GM12878 (cell line): ENCODE data around the gene ATF6. TPM values are rescaled to one million over a fixed set of nuclear protein-coding genes. Genes with fewer than 3 reads are reported as not detected.

Experiments
- ATF2 ChIP-seq: IDR thresholded peaks from 2 replicates; pipeline ENCODE4 v1.6.1; 2012; ENCODE audit warnings: low read length, inconsistent platforms
- BCL11A ChIP-seq: IDR thresholded peaks from 2 replicates; pipeline ENCODE4 v1.6.1; 2011; ENCODE audit warnings: low read depth, low read length
- CBX5 ChIP-seq: sonication (generic); IDR thresholded peaks from 2 replicates; pipeline ENCODE4 v1.6.1; 2016; ENCODE audit warnings: low read depth, moderate library complexity, mild to moderate bottlenecking, inconsistent platforms
- CHD4 ChIP-seq: fragments of 200-600 bp; sonication (generic); IDR thresholded peaks from 2 replicates; pipeline ENCODE4 v1.6.1; 2016; ENCODE audit warnings: mild to moderate bottlenecking
- CREB1 ChIP-seq: IDR thresholded peaks from 2 replicates; pipeline ENCODE4 v1.6.1; 2012; ENCODE audit warnings: low read depth, mild to moderate bottlenecking, inconsistent platforms
- CREM ChIP-seq: IDR thresholded peaks from 2 replicates; pipeline ENCODE4 v1.6.1; 2014; ENCODE audit warnings: antibody characterized with exemption, low read depth
- EZH2 ChIP-seq: IDR thresholded peaks from 2 replicates; pipeline ENCODE4 v1.6.1; 2012; ENCODE audit warnings: low read depth, mild to moderate bottlenecking, control low read depth, inconsistent platforms, low read length, borderline replicate concordance; ENCODE audit not compliant: control insufficient read depth
- FOS ChIP-seq: IDR thresholded peaks from 3 replicates; pipeline ENCODE4 v1.6.1; 2011; ENCODE audit warnings: borderline replicate concordance; ENCODE audit not compliant: insufficient read length; ENCODE audit errors: extremely low read depth
- FOXM1 ChIP-seq: IDR thresholded peaks from 2 replicates; pipeline ENCODE4 v1.6.1; 2012; ENCODE audit warnings: low read depth, mild to moderate bottlenecking, inconsistent platforms, low read length, moderate library complexity
- IRF3 ChIP-seq: fragments of 450-650 bp; IDR thresholded peaks from 2 replicates; pipeline ENCODE4 v1.6.1; 2014; ENCODE audit warnings: mild to moderate bottlenecking
- IRF5 ChIP-seq: fragments of 450-650 bp; IDR thresholded peaks from 2 replicates; pipeline ENCODE4 v1.6.1; 2017; ENCODE audit warnings: borderline replicate concordance
- MXI1 ChIP-seq: fragments of 150-350 bp; IDR thresholded peaks from 2 replicates; pipeline ENCODE4 v1.6.1; 2011; ENCODE audit warnings: low read depth, mild to moderate bottlenecking, inconsistent platforms, low read length, improper control_type of control experiment
- MYB ChIP-seq: fragments of 150-350 bp; IDR thresholded peaks from 2 replicates; pipeline ENCODE4 v1.6.1; 2014; ENCODE audit warnings: mild to moderate bottlenecking, low read depth, low read length, borderline replicate concordance
- NFYA ChIP-seq: IDR thresholded peaks from 2 replicates; pipeline ENCODE4 v1.6.1; 2011; ENCODE audit warnings: low read depth, mild to moderate bottlenecking, low read length, improper control_type of control experiment, borderline replicate concordance
- NFYB ChIP-seq: IDR thresholded peaks from 2 replicates; pipeline ENCODE4 v1.6.1; 2011; ENCODE audit warnings: low read depth, mild to moderate bottlenecking, low read length, improper control_type of control experiment, moderate library complexity; ENCODE audit not compliant: insufficient read depth
- NR2F1 ChIP-seq: fragments of 450-650 bp; conservative IDR thresholded peaks from 2 replicates; pipeline ENCODE4 v1.6.1; 2017; ENCODE audit warnings: mild to moderate bottlenecking
- NRF1 ChIP-seq: conservative IDR thresholded peaks from 2 replicates; pipeline ENCODE4 v1.6.1; 2011; ENCODE audit warnings: mild to moderate bottlenecking, low read depth, low read length, improper control_type of control experiment
- PAX5 ChIP-seq: IDR thresholded peaks from 2 replicates; pipeline ENCODE4 v1.6.1; 2011; ENCODE audit warnings: low read depth, low read length, borderline replicate concordance
- PAX8 ChIP-seq: fragments of 450-650 bp; IDR thresholded peaks from 2 replicates; pipeline ENCODE4 v1.6.1; 2017; ENCODE audit warnings: mild to moderate bottlenecking, moderate library complexity
- POLR2A ChIP-seq: IDR thresholded peaks from 2 replicates; pipeline ENCODE4 v1.6.1; 2011; ENCODE audit warnings: low read depth, mild to moderate bottlenecking, low read length
- RB1 ChIP-seq: fragments of 450-650 bp; formaldehyde crosslinking; IDR thresholded peaks from 2 replicates; pipeline ENCODE4 v1.6.1; 2017; ENCODE audit warnings: mild to moderate bottlenecking, borderline replicate concordance
- RFX5 ChIP-seq: IDR thresholded peaks from 2 replicates; pipeline ENCODE4 v1.6.1; 2011; ENCODE audit warnings: low read depth, low read length, improper control_type of control experiment
- SIX5 ChIP-seq: IDR thresholded peaks from 2 replicates; pipeline ENCODE4 v1.6.1; 2011; ENCODE audit warnings: mild to moderate bottlenecking, low read depth, low read length, moderate library complexity; ENCODE audit not compliant: severe bottlenecking
- SP1 ChIP-seq: IDR thresholded peaks from one replicate; pipeline ENCODE4 v1.6.1; 2011; ENCODE audit warnings: low read depth, low read length
- SREBF1 ChIP-seq: IDR thresholded peaks from 2 replicates; pipeline ENCODE4 v1.6.1; 2012; ENCODE audit warnings: mild to moderate bottlenecking, low read length
- TAF1 ChIP-seq: IDR thresholded peaks from 2 replicates; pipeline ENCODE4 v1.6.1; 2011; ENCODE audit warnings: mild to moderate bottlenecking, low read depth, low read length, borderline replicate concordance
- TARDBP ChIP-seq: IDR thresholded peaks from 2 replicates; pipeline ENCODE4 v1.6.1; 2016; ENCODE audit warnings: borderline replicate concordance
- ZBTB33 ChIP-seq: fragments of 450-650 bp; IDR thresholded peaks from 2 replicates; pipeline ENCODE4 v1.6.1; 2017; ENCODE audit warnings: mild to moderate bottlenecking
- polyA plus RNA-seq, 11 experiments: library from polyadenylated mRNA; depleted of rRNA in 4 of 11; unstranded in 6 of 11; stranded (reverse) in 5 of 11; fragments of >200 nt; fragmentation: Nextera tagmentation in 4 of 11; fragmentation: Illumina TruSeq in 1 of 11; extraction: Ambion mirVana in 4 of 11; extraction: Trizol in 1 of 11; gene quantifications; 1 replicate in 1 of 11; 2 replicates in 10 of 11; pipeline versions ENCODE4 v1.2.1 to v1.2.3, GENCODE V29; 2011 to 2016; ENCODE audit warnings: inconsistent platforms in 2 of 11, missing spikeins in 2 of 11, low read depth in 1 of 11
- total RNA-seq, 4 experiments: library from RNA; depleted of rRNA in 3 of 4; stranded (reverse); fragments of >200 nt in 3 of 4; fragmentation: Illumina TruSeq in 1 of 4; extraction: Trizol in 1 of 4; gene quantifications; 2 replicates each; pipeline versions ENCODE4 v1.2.1 to v1.2.3, GENCODE V29; 2013 to 2021

Gene ATF6
- total and polyA plus RNA-seq, 10 of the 15 experiments (the other 5 are each of a cell fraction or from before 2014, with no cell fraction given): 7.8 to 24.3 (median 14.7) TPM

- TF ChIP-seq ZBTB33: no peak
- TF ChIP-seq BCL11A: peak; percentile 19; the same call in 1 of the 2 replicates
- no peak for TF ChIP-seq SIX5
- TF ChIP-seq EZH2: no peak
- 0 out of 2 replicates have a peak, but pooled peaks have one; percentile 10 for TF ChIP-seq CREB1
- TF ChIP-seq SP1: no peak
- no peak for TF ChIP-seq CREM
- TF ChIP-seq POLR2A: no peak
- TF ChIP-seq NFYA: no peak
- no peak for TF ChIP-seq PAX5
- TF ChIP-seq MYB: no peak
- TF ChIP-seq FOS: no peak
- no peak for TF ChIP-seq PAX8
- TF ChIP-seq CHD4: no peak
- TF ChIP-seq MXI1: no peak
- no peak for TF ChIP-seq RB1
- no peak for TF ChIP-seq TAF1
- no peak for TF ChIP-seq CBX5
- TF ChIP-seq SREBF1: no peak
- peak; percentile 45; the same call in 1 of the 2 replicates for TF ChIP-seq ATF2
- TF ChIP-seq NFYB: no peak
- TF ChIP-seq RFX5: no peak
- no peak for TF ChIP-seq FOXM1
- no peak for TF ChIP-seq IRF5
- TF ChIP-seq TARDBP: no peak
- TF ChIP-seq IRF3: no peak
- no peak for TF ChIP-seq NR2F1
- no peak for TF ChIP-seq NRF1
Observed at GRCh38 chr1:161962091-161962887, 196.2 kb downstream of the ATF6 start (continued).
